ENCODE measurements around the gene SCFD2. TPM values are rescaled to one million over a fixed set of nuclear protein-coding genes. Genes with fewer than 3 reads are reported as not detected.

Gene SCFD2
- total RNA-seq, 1 donor from 2014 or later, result 18.6 TPM

- DNase-seq (ENCODE audit: low read depth, low spot score), result no peak
- peaks cover 11% of the 10 kb centered on the region for H3K9me3 Mint-ChIP-seq
- peaks cover 9% of the 10 kb centered on the region for H3K36me3 Mint-ChIP-seq (ENCODE audit: low read depth)
- no peaks in the 10 kb centered on the region for H3K27me3 Mint-ChIP-seq (ENCODE audit: low read depth)
- no peak overlapping the region for H3K27ac Mint-ChIP-seq (ENCODE audit: unreplicated experiment)
- no peak overlapping the region for H3K4me3 Mint-ChIP-seq
- no peaks in the 10 kb centered on the region for H3K4me1 Mint-ChIP-seq
- TF ChIP-seq CTCF (conservative IDR thresholded peaks at IDR 0.05), result no peak
Observed at GRCh38 chr4:53168228-53168627, 197.6 kb downstream of the SCFD2 start.

GRCh38 chr4:53162969-53163368, 202.9 kb downstream of the SCFD2 start:
- Mint-ChIP-seq H3K4me3 (no peak overlapping the region), H3K27me3 (ENCODE audit: low read depth) (no peaks in the 10 kb centered on the region), H3K4me1 (no peaks in the 10 kb centered on the region), H3K9me3 (peaks cover 8% of the 10 kb centered on the region), H3K27ac (ENCODE audit: unreplicated experiment) (no peak overlapping the region), H3K36me3 (ENCODE audit: low read depth) (peaks cover 3% of the 10 kb centered on the region)
- no peak for TF ChIP-seq CTCF (conservative IDR thresholded peaks at IDR 0.05)
- no peak for DNase-seq (ENCODE audit: low read depth, low spot score)

- H3K36me3 Mint-ChIP-seq (ENCODE audit: low read depth), result peaks cover 3% of the 10 kb centered on the region
- no peak for DNase-seq (ENCODE audit: low read depth, low spot score)
- no peak overlapping the region for H3K4me3 Mint-ChIP-seq
- no peaks in the 10 kb centered on the region for H3K4me1 Mint-ChIP-seq
- H3K27me3 Mint-ChIP-seq (ENCODE audit: low read depth), result no peaks in the 10 kb centered on the region
- no peak for TF ChIP-seq CTCF (conservative IDR thresholded peaks at IDR 0.05)
- H3K9me3 Mint-ChIP-seq, result peaks cover 4% of the 10 kb centered on the region
- no peak overlapping the region for H3K27ac Mint-ChIP-seq (ENCODE audit: unreplicated experiment)
Observed at GRCh38 chr4:53161787-53162433, 204.0 kb downstream of the SCFD2 start.

GRCh38 chr4:53161051-53161786, 204.6 kb downstream of the SCFD2 start:
- H3K36me3 Mint-ChIP-seq (ENCODE audit: low read depth), result peaks cover 3% of the 10 kb centered on the region
- no peaks in the 10 kb centered on the region for H3K4me1 Mint-ChIP-seq
- H3K4me3 Mint-ChIP-seq, result no peak overlapping the region
- no peaks in the 10 kb centered on the region for H3K27me3 Mint-ChIP-seq (ENCODE audit: low read depth)
- no peak for TF ChIP-seq CTCF (conservative IDR thresholded peaks at IDR 0.05)
- no peak overlapping the region for H3K27ac Mint-ChIP-seq (ENCODE audit: unreplicated experiment)
- peaks cover 3% of the 10 kb centered on the region for H3K9me3 Mint-ChIP-seq
- no peak for DNase-seq (ENCODE audit: low read depth, low spot score)

GRCh38 chr4:53156896-53157295, 209.0 kb downstream of the SCFD2 start:
- H3K27ac Mint-ChIP-seq (ENCODE audit: unreplicated experiment), result no peak overlapping the region
- no peaks in the 10 kb centered on the region for H3K27me3 Mint-ChIP-seq (ENCODE audit: low read depth)
- no peaks in the 10 kb centered on the region for H3K4me1 Mint-ChIP-seq
- peaks cover 4% of the 10 kb centered on the region for H3K9me3 Mint-ChIP-seq
- TF ChIP-seq CTCF (conservative IDR thresholded peaks at IDR 0.05), result no peak
- DNase-seq (ENCODE audit: low read depth, low spot score), result no peak
- H3K4me3 Mint-ChIP-seq, result no peak overlapping the region
- peaks cover 8% of the 10 kb centered on the region for H3K36me3 Mint-ChIP-seq (ENCODE audit: low read depth)
